OCI-LY7 (cell line): ENCODE data around the gene CDR2. TPM values are rescaled to one million over a fixed set of nuclear protein-coding genes. Genes with fewer than 3 reads are reported as not detected.

Experiments
- BruUV-seq: library from RNA; stranded (reverse); fragments of 400-500 nt; replicated peaks from 2 replicates; lab custom pipeline; 2021; lab: Mats Ljungman, UMichigan
- CTCF ChIA-PET: fragments of 300-600 bp; sonication (Branson Sonifier 250); formaldehyde crosslinking; loops from one replicate; lab custom pipeline; 2022; ENCODE audit warnings: antibody characterized with exemption; ENCODE audit not compliant: unreplicated experiment; lab: Charles Lee
- POLR2A ChIA-PET: fragments of 300-600 bp; sonication (Branson Sonifier 250); formaldehyde crosslinking; loops from one replicate; lab custom pipeline; 2022; ENCODE audit warnings: antibody characterized with exemption; lab: Charles Lee
- DNase-seq: peaks from one replicate; pipeline ENCODE4 v3.0.0-alpha.2; 2015; ENCODE audit warnings: low spot score
- H2AFZ ChIP-seq: fragments of 200-600 bp; sonication (generic), shearing (Covaris generic); 2 replicates; pipeline ENCODE4 v1.6.1; 2014; ENCODE audit warnings: mild to moderate bottlenecking, antibody characterized with exemption, low read length, moderate library complexity
- H3K27ac ChIP-seq: fragments of 200-600 bp; sonication (generic); 2 replicates; pipeline ENCODE4 v1.5.1; 2014; ENCODE audit warnings: mixed run types, low read depth, mild to moderate bottlenecking, moderate library complexity, low read length, inconsistent platforms; ENCODE audit not compliant: poor library complexity, severe bottlenecking
- H3K36me3 ChIP-seq: fragments of 200-600 bp; sonication (generic); 2 replicates; pipeline ENCODE4 v1.6.1; 2014; ENCODE audit warnings: mild to moderate bottlenecking, antibody characterized with exemption, low read length, moderate library complexity, mixed read lengths; ENCODE audit not compliant: insufficient read depth
- H3K4me1 ChIP-seq: fragments of 200-600 bp; sonication (generic); 2 replicates; pipeline ENCODE4 v1.5.1; 2014; ENCODE audit warnings: mild to moderate bottlenecking, low read length; ENCODE audit not compliant: insufficient read depth, poor library complexity, severe bottlenecking
- H3K4me2 ChIP-seq: fragments of 200-600 bp; sonication (generic); 2 replicates; pipeline ENCODE4 v1.6.1; 2014; ENCODE audit warnings: mild to moderate bottlenecking, low read length
- H3K4me3 ChIP-seq: fragments of 200-600 bp; sonication (generic); 2 replicates; pipeline ENCODE4 v1.5.1; 2014; ENCODE audit warnings: mild to moderate bottlenecking, low read depth, low read length; ENCODE audit not compliant: poor library complexity, severe bottlenecking
- H3K79me2 ChIP-seq: fragments of 200-600 bp; sonication (generic); 2 replicates; pipeline ENCODE4 v1.6.1; 2016; ENCODE audit warnings: low read depth, mild to moderate bottlenecking, low read length, moderate library complexity, mixed read lengths; ENCODE audit not compliant: insufficient read depth
- H3K9me2 ChIP-seq: fragments of 200-600 bp; sonication (generic); 2 replicates; pipeline ENCODE4 v1.6.1; 2016; ENCODE audit warnings: mild to moderate bottlenecking, low read length, mixed read lengths; ENCODE audit not compliant: insufficient read depth
- H3K9me3 ChIP-seq: fragments of 200-600 bp; sonication (generic); 2 replicates; pipeline ENCODE4 v1.6.1; 2014; ENCODE audit warnings: mild to moderate bottlenecking, mixed run types, low read length, mixed read lengths
- H4K20me1 ChIP-seq: fragments of 200-600 bp; sonication (generic); 2 replicates; pipeline ENCODE4 v1.6.1; 2014; ENCODE audit warnings: mild to moderate bottlenecking, antibody characterized with exemption, low read length, moderate library complexity, mixed read lengths; ENCODE audit not compliant: insufficient read depth
- EZH2phosphoT487 ChIP-seq: fragments of 200-600 bp; sonication (generic); IDR thresholded peaks from 2 replicates; pipeline ENCODE4 v1.6.1; 2018; ENCODE audit warnings: low read depth, borderline replicate concordance, mild to moderate bottlenecking, mixed run types, antibody characterized with exemption, low read length, moderate library complexity, mixed read lengths
- intact Hi-C: fragments of 100-400 bp; cut with micrococcal nuclease; formaldehyde crosslinking; loops from one replicate; pipeline ENCODE4 v1.10.0; 2022; ENCODE audit not compliant: unreplicated experiment
- total RNA-seq, 2 experiments: library from RNA; depleted of rRNA in 1 of 2; stranded (reverse); fragments of >200 nt in 1 of 2; shearing (Covaris generic) in 1 of 2; gene quantifications; 2 replicates each; pipeline ENCODE4 v1.2.3, GENCODE V29; 2014 to 2022
- TF ChIP-seq, protein P1 (sequence below): fragments of 200-600 bp; sonication (generic); conservative IDR thresholded peaks from 2 replicates; pipeline ENCODE4 v1.5.1; 2014; ENCODE audit warnings: mild to moderate bottlenecking, antibody characterized with exemption, low read length, moderate library complexity, mixed read lengths

Gene CDR2
- total RNA-seq, 2 experiments from 2014 or later, result 33.0 to 38.3 TPM

DNA sequence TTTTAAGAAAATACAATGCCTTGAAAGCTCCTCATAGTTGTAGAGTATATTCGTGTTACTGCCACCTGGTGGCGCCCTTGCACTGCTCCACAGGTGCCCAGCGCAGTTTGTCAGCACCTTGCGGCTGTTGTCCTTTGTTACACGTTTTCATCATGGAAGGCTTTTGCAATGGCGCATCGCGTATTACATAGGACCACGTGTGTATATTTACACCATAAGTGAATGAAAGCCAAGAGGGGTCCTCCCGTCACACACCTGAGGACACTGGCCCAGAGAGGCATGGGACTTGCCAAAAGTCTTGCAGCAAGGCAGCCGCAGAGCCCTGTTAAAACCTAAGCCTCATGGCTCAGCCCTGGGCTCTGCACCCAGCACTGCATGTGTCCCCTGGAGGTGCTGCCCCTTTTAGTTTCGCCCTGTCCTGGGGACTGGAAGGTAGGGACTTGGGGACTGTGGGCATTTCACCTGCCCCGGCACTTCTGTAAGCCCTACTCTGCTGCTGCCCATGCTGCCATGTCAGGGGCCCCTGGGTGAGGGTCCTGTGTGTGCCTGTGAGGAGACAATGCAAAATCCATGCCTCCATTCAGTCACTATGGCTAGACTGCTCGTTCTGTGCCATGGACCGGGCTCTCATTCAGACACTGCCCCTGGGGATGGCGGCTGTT lies 52.9 kb downstream of the CDR2 start:
- BruUV-seq, result no TSS peak

DNA sequence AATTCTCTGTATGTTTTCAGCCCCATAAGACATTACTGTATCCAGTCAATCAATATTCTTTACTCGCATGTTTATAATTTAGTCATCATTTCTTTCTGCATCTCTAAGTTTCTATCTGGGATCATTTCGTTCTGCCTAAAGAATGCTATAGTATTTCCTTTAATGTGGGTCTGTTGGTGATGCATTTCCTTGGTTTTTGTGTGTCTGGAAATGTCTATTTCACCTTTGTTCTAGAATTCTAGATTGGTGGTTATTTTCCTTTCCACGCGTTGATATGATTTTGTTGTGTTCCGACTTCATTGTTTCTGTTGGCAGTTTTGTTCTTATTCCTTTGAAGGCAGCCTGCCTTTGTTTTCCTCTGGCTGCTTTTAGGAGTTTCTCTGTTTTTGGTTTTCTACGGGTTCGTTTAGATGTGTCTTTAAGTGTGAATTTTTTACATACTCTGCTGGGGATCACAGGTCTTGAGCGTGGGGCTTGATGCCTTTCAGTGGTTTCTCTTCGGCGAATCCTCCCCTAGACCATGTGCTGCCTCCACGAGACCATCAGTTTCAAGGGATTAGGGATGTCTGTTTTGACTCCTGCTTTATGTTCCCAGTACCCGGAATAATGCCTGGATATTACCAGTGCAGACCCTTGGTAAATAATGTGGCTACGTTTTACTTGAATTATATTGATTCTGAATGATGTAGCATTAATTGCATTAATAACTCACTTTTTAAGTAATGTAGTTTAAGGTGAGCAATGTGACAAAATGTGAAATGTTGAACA lies 53.7 kb downstream of the CDR2 start:
- POLR2A ChIA-PET, result no interaction called here
- no TSS peak for BruUV-seq
- H3K9me3 ChIP-seq, result no peaks in the 10 kb centered on the region

More for the DNA sequence above, 52.9 kb downstream of the CDR2 start:
- TF ChIP-seq EZH2phosphoT487, result no peak
- TF ChIP-seq, protein P1, sequence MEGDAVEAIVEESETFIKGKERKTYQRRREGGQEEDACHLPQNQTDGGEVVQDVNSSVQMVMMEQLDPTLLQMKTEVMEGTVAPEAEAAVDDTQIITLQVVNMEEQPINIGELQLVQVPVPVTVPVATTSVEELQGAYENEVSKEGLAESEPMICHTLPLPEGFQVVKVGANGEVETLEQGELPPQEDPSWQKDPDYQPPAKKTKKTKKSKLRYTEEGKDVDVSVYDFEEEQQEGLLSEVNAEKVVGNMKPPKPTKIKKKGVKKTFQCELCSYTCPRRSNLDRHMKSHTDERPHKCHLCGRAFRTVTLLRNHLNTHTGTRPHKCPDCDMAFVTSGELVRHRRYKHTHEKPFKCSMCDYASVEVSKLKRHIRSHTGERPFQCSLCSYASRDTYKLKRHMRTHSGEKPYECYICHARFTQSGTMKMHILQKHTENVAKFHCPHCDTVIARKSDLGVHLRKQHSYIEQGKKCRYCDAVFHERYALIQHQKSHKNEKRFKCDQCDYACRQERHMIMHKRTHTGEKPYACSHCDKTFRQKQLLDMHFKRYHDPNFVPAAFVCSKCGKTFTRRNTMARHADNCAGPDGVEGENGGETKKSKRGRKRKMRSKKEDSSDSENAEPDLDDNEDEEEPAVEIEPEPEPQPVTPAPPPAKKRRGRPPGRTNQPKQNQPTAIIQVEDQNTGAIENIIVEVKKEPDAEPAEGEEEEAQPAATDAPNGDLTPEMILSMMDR, result peak; percentile 99
- no peak overlapping the region for H3K4me2 ChIP-seq
- H3K9me3 ChIP-seq, result no peaks in the 10 kb centered on the region
- H3K27ac ChIP-seq, result no peak overlapping the region
- ChIA-PET POLR2A (no interaction called here), CTCF (no interaction called here)
- H3K9me2 ChIP-seq, result no peaks in the 10 kb centered on the region
- H4K20me1 ChIP-seq, result 0 out of 2 replicates have a peak, but pooled peaks cover 3% of the 10 kb centered on the region
- no peaks in the 10 kb centered on the region for H3K79me2 ChIP-seq
- H2AFZ ChIP-seq, result no peak overlapping the region
- intact Hi-C loops, result loop anchor here (5.0 kb wide), 1 partner anchor 1164 kb away; the partner anchor contains the start of gene LDAF1
- peak; percentile 83 for DNase-seq
- no peak overlapping the region for H3K4me3 ChIP-seq
- H3K4me1 ChIP-seq, result no peaks in the 10 kb centered on the region
- H3K36me3 ChIP-seq, result peaks cover 95% of the 10 kb centered on the region

More for the DNA sequence above, 53.7 kb downstream of the CDR2 start:
- no peak for DNase-seq
- Histone ChIP-seq H3K4me2 (no peak overlapping the region), H3K79me2 (no peaks in the 10 kb centered on the region), H3K4me1 (no peaks in the 10 kb centered on the region), H3K4me3 (no peak overlapping the region), H3K27ac (no peak overlapping the region), H3K36me3 (peaks cover 95% of the 10 kb centered on the region), H4K20me1 (0 out of 2 replicates have a peak, but pooled peaks cover 3% of the 10 kb centered on the region), H2AFZ (no peak overlapping the region), H3K9me2 (no peaks in the 10 kb centered on the region)
- no peak for TF ChIP-seq EZH2phosphoT487
- TF ChIP-seq, protein P1, result no peak
- intact Hi-C loops, result loop anchor here (5.0 kb wide), 1 partner anchor 1163 kb away; the partner anchor contains the start of gene LDAF1
- CTCF ChIA-PET, result no interaction called here
